ENCODE data around the gene SIAH3. TPM values are rescaled to one million over a fixed set of nuclear protein-coding genes. Genes with fewer than 3 reads are reported as not detected.

The SIAH3 gene
- total RNA-seq, 4 donors from 2014 or later = under 0.01 to 4.6 (median 0.09) TPM

GRCh38 chr13:45808925-45809324, 42.6 kb downstream of the SIAH3 start:
- H3K4me3 ChIP-seq = no peak overlapping the region
- no peaks in the 10 kb centered on the region for H3K27me3 ChIP-seq
- no peaks in the 10 kb centered on the region for H3K36me3 ChIP-seq
- intact Hi-C loops (cut with DNase I; ENCODE audit: low total_unique reads) = no loop called here
- no peaks in the 10 kb centered on the region for H3K4me1 ChIP-seq
- no peak for TF ChIP-seq POLR2A (IDR thresholded peaks at IDR 0.05)
- no peak for TF ChIP-seq CTCF (IDR thresholded peaks at IDR 0.05)
- no peak overlapping the region for H3K27ac ChIP-seq
- no peak for DNase-seq
- H3K9me3 ChIP-seq = no peaks in the 10 kb centered on the region

- Histone ChIP-seq H3K27me3 (no peaks in the 10 kb centered on the region), H3K9me3 (no peaks in the 10 kb centered on the region), H3K4me3 (no peak overlapping the region), H3K27ac (no peak overlapping the region), H3K36me3 (no peaks in the 10 kb centered on the region), H3K4me1 (no peaks in the 10 kb centered on the region)
- TF ChIP-seq POLR2A (IDR thresholded peaks at IDR 0.05) (no peak), CTCF (IDR thresholded peaks at IDR 0.05) (no peak)
- no peak for DNase-seq
- intact Hi-C loops (cut with DNase I; ENCODE audit: low total_unique reads) = no loop called here
Measured at GRCh38 chr13:45807520-45808099, 43.9 kb downstream of the SIAH3 start.

DNA sequence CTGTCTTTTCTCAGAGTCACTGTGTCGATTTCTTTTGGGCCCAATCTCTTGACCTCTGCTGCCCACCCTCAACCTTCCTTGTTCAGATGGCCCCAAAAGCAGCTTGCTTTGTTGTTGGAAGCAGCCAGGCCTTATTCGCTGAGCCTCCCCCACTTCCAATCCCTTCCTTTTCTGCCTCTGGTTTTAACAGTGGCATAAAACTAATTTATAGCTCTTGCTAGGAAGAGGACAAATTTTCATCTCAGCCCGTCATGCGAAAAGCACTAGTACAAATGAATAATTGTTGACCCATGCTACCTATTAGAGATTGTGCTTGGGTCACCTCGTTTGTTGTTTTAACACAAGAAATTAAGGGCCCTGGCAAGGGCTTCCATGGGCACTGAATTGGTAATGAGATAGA, 51.1 kb downstream of the SIAH3 start:
- no peak for TF ChIP-seq CTCF (IDR thresholded peaks at IDR 0.05)
- no peak for TF ChIP-seq POLR2A (IDR thresholded peaks at IDR 0.05)
- DNase-seq = no peak
- Histone ChIP-seq H3K4me3 (no peak overlapping the region), H3K4me1 (no peaks in the 10 kb centered on the region), H3K27me3 (no peaks in the 10 kb centered on the region), H3K36me3 (no peaks in the 10 kb centered on the region), H3K9me3 (no peaks in the 10 kb centered on the region), H3K27ac (no peak overlapping the region)
- intact Hi-C loops (cut with DNase I; ENCODE audit: low total_unique reads) = no loop called here

- no peaks in the 10 kb centered on the region for H3K27me3 ChIP-seq
- H3K4me1 ChIP-seq = no peaks in the 10 kb centered on the region
- no peaks in the 10 kb centered on the region for H3K36me3 ChIP-seq
- H3K9me3 ChIP-seq = no peaks in the 10 kb centered on the region
- intact Hi-C loops (cut with DNase I; ENCODE audit: low total_unique reads) = no loop called here
- no peak overlapping the region for H3K27ac ChIP-seq
- TF ChIP-seq POLR2A (IDR thresholded peaks at IDR 0.05) (no peak), CTCF (IDR thresholded peaks at IDR 0.05) (no peak)
- DNase-seq = no peak
- no peak overlapping the region for H3K4me3 ChIP-seq
Measured at GRCh38 chr13:45799451-45799850, 52.1 kb downstream of the SIAH3 start.

DNA sequence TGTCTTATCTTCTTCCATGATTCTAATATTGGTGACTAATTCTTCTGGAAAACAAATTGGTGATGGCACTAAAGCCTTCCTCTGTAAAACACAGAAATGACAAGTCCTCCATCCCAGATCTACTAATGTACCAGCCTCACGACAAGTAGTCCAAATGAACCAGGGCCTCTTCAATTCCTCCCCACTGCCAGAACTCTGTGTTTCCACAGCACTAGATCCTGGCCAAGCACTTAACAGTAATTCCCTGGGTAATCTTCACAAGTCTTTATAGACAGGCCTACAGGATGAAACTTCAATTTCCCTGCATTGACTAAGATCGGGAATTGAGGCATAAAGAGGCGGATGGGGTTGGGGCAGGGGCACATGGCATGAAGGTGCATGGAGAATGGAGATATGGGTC, 52.7 kb downstream of the SIAH3 start:
- no peak for TF ChIP-seq CTCF (IDR thresholded peaks at IDR 0.05)
- TF ChIP-seq POLR2A (IDR thresholded peaks at IDR 0.05) = no peak
- Histone ChIP-seq H3K9me3 (no peaks in the 10 kb centered on the region), H3K27me3 (no peaks in the 10 kb centered on the region), H3K4me3 (no peak overlapping the region), H3K36me3 (no peaks in the 10 kb centered on the region), H3K27ac (no peak overlapping the region), H3K4me1 (no peaks in the 10 kb centered on the region)
- DNase-seq = no peak
- intact Hi-C loops (cut with DNase I; ENCODE audit: low total_unique reads) = no loop called here
